ENCODE data around the gene VIPR2. TPM values are rescaled to one million over a fixed set of nuclear protein-coding genes. Genes with fewer than 3 reads are reported as not detected.

The VIPR2 gene
- total RNA-seq, 1 donor from 2014 or later, result not detected

DNA sequence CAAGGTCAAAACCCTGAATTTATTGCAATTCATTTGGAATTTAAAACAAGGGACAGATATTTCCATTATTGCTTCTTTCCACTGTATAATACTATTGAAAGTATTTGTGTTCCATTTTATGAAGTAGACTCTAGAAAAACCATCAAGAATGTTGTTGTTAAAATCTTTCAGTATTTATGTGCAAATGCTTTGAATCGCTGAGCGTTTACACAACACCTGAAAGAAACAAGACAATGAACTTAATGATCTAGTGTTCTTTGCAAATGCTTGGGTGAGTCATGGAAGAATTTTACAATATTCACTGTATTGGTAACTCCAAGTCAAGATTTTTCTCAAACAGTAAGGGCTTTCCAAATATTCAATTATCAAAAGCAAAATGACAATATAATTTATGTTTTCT, 97.1 kb downstream of the VIPR2 start:
- no peak for DNase-seq (ENCODE audit: low spot score)

DNA sequence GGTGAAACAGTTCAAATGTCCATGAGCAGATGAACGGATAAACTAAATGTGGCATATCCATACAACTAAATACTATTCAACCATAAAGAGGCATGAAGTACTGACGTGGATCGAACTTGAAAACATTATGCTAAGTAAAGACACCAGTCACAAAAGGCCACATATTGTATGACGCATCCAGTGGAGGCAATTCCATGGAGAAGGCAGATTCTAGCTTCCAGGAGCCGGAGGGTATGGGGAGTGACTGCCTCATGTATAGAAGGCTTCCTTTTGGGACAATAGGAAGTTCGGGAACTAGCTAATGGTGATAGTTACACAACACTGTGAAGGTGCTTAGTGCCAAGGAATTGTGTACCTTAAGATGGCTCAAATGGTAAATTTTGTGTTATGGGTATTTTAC, 98.4 kb downstream of the VIPR2 start:
- no peak for DNase-seq (ENCODE audit: low spot score)

DNA sequence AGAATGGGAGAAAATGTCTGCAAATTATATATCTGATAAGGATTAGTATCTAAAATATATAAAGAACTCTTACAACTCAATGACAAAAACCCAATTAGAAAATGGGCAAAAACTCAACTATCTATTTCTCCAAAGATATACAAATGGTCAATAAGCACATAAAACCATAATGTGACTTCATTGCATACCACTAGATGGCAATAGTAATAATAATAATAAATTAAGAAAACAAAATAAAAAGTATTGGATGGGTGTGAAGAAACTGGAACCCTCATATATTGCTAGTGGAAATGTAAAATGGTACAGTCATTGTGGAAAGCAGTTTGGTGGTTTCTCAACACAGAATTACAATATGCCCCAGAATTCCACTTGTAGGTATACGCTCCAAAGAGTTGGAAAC, 98.8 kb downstream of the VIPR2 start:
- DNase-seq (ENCODE audit: low spot score), result no peak

DNA sequence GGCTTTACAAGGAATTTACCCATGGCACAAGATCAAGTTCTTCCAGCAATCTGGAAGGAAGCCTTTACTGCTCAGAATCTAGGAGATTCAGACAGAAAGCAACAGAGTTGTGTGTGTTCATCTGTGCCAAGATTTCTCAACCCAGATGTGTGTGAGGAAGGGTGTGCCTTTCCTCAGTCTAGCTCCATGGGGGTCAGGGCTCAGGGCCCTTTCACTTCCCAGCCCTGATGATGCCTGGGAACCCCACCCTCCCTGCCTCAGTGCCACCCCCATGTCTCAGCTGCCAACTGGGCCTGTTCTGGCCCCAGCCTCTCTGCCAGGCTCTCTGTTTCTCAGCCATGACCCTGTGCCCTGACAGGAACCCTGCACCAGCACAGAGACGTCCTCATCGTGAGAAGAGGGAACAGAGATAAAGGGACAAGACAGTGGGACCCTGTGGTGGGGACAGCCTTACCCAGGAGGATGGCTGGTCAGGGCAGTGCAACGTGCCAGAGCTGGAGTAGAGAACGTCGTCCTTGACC, 102.0 kb downstream of the VIPR2 start:
- peak; percentile 53 for DNase-seq (ENCODE audit: low spot score)

DNA sequence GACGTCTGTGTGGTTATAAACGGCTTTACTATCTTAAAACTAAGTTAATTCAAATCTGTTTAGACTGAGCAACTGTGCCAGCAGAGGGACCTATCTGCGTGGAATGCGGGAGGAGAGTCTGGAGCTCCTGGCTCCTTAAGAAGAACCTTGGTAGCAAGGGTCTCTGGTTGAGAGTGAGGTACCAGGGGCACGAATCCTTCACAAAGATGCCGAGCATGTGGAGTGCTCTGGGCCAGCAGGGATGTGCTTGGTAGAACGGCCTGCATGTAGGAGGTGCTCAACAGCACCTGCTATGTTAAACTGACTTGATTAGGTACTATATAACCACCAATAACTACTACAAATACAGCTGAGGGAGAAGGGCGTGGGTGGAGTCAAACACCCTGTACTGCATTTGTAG, 102.6 kb downstream of the VIPR2 start:
- DNase-seq (ENCODE audit: low spot score), result no peak

DNA sequence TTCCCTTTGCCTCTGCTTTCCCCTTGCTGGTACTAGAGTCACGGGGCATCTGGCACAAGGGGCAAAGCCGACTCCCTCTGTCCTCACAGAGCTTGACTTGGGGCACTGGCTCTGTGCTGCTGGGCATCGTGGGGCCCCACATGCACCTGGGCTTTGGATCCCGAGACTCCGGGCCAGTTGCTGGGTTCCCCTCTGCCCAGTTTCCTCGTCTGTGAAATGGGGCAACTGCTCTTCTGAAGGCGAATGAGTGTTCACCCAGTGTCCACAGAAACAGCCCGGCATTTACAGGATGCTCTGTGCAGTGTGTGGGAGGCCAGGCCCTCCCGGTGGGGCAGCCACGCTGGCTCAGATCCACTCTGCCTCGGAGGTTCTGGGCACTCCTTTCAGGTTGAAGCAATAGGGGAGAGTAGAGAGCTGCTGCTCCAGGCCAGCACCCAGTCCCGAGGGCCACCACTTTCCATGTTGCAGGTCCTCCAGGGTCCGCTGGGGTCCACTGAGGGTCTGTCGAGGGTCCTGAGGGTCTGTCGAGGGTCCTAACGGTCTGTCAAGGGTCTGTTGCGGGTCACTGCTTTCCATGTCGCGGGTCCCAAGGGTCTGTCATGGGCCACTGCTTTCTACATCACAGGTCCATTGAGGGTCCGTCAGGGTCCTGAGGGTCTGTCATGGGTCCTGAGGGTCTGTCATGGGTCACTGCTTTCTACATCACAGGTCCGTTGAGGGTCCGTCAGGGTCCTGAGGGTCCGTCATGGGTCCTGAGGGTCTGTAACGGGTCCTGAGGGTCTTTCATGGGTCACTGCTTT, 103.6 kb downstream of the VIPR2 start:
- no peak for DNase-seq (ENCODE audit: low spot score)

DNA sequence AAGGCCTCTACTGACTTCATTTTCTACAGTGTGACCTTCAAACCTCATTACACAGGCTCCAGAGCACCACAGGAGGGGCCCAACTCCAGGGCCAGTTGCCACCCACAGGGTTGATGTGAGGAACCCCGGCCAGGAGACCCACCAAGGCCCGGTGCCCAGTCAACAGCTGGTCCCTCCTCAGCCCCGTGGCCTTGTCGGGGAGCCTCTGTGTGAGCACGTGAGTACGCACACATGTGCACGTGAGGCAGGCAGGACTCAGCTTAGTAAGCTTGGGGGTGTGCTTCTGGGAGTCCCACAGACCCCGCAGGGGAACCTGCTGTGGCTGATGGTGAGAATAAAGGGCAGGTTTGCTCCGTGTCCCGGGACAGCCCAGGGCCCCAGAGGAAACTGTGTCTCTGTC, 104.5 kb downstream of the VIPR2 start:
- DNase-seq (ENCODE audit: low spot score), result no peak

DNA sequence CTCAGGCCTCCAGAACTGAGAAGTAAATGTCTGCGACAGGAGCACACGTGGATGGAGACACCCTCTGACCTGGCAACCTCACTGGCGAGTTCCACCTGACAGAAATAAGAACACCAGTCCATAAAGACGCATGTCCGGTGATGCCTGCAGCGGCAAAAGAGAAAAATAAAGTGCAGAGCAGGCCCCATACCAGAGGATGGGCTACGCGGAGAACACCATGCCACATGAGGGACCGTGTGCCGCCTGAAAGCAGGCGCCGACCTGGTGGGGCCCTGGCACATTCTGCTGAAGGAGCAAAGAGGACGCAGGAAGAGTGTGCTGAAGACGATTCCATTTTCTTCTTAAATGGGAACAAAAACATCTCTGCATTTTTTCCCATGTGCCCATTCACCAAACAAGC, 105.0 kb downstream of the VIPR2 start:
- no peak for DNase-seq (ENCODE audit: low spot score)

DNA sequence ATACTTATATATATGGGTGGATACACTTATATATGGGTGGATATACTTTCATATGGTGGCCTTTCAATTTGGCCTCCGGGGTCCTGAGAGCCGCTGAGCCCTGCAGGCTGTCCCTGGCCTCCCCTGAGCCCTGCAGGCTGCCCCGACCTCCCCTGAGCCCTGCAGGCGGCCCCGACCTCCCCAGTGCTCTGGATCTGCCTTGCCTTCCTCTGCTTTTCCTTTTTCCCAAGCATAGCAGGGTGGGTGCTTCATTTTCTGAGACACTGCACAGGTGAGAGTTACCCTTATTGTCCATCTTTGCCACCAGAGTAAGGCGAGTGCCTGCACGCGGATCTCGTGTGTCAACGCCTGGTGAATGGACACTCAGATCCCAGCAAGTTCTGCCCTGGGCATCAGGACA, 106.6 kb downstream of the VIPR2 start:
- no peak for DNase-seq (ENCODE audit: low spot score)

DNA sequence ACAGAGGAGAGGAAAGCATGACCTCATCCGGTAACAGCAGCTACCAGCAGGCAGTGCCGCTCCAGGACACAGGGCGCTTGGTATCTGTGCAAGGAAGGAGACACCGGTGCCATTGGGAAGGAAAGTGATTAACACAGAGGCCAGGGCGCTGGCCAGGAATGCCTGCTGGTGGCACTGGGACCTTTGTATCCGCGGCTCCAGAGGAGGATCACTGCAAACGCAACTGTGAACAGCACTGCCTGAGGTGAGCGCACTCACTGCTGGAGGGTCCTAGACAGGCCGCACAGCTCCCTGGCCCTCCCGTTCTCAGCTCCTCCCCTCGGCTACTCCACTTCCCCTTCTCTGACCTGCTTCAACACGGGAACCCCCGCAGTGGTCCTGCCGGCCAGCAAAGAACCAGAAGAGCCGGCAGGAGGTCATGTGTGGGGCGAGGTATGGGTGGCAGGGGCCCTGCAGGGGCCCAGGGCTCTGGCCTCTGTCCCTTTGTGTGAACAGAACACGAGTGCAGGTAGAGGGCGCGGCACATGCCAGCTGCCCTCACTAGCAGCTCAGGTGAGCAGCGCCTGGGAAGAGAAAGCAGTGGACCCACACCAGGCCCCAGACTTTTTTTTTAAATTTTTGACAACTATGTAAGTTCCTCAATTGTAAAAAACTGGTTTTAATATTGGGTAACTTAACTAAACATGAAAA, 107.6 kb downstream of the VIPR2 start:
- no peak for DNase-seq (ENCODE audit: low spot score)

DNA sequence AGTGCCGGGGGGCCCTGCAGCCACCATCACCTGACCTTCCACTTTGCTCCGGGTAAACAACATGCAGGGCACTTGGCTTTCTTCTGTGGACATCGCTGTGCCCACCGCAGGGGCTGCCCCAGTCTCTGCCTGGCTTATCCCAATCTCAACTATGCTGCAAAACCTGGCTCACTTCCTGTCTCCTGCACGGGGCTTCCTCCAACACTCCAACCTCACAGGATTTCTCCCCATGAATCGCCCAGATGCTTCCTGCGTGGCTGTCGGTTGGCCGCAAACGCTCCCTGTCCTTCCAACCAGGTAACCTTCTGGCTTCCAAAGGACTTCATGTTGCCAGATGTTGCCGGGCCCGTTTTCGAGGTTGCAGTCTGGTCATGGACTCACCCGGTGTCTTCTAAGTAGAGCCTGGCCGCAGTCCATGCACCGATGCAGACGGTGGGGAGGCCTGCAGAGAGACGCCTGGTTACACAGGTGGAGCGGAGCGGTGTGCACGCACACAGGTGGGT, 109.0 kb downstream of the VIPR2 start:
- DNase-seq (ENCODE audit: low spot score), result no peak

DNA sequence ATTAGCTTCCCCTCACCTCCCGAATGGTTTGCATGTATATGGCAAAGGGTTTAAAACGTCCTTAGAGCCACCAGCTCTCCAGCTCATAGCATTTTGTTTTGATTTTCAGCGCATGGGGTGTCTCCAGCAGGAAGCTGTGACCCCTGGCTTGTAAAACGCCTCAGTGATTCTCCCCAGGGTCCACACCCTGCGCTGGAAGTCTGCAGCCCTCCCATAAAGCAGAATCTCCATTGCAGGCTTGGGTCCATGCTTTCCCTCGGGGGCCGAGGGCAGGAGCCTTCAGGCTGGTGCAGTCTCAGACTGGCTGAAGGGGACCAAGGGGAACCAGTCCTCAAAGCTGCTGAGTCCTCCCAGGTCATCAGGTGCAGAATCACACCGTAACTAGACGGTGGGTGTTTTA, 109.7 kb downstream of the VIPR2 start:
- no peak for DNase-seq (ENCODE audit: low spot score)

DNA sequence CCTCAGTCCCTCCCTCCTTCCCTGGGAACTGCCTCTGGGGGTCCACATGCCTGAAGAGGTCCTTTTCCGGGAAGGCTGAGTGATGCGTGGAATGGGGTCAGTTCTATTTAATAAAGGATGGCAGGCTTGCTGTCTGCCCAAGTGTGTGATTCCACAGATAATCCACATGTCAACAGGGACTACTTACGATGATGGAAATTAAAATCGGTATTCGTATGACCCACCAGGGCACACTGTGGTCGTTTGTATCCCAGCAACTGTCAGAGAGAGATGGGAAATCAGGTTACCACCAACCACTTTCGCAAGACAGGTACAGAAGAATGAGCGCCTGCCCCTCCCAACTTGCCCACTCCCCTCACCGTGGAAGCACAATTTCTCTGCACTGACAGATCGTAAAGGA, 110.3 kb downstream of the VIPR2 start:
- DNase-seq (ENCODE audit: low spot score), result no peak

DNA sequence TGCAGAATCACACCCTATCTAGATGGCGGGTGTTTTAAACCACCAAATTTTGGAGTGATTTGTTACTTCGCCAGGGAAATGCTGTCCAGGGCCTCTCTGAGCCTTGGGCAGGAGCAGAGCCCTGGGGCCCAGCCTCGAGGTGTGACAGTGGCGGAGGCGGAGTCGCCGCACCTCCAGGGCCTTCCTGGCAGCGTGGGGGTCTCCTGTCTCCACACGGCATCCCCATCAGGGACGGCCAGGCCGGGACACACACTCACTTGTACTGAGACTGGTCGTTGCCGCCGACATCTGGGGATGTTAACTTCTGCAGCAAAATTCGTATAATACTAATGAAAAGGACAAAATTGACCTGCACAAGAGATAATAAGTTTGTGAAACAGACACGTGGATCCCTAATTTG, 110.7 kb downstream of the VIPR2 start:
- DNase-seq (ENCODE audit: low spot score), result no peak

DNA sequence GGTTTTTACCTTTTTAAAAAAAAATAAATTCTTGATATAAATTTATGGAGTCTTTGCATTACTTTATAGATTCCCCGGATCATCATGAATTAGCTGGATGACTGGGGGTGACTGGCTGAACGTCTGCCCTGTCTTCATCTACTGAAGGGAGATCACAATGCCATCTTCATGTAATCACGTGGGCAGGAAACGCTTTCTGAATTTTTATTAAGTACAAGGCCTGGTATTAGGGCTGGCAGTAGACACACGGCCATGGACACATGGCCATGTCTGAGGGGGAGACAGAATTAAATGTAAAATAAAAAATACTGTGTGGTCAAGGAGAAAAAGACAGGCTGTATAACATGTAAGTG, 111.2 kb downstream of the VIPR2 start:
- DNase-seq (ENCODE audit: low spot score), result no peak

DNA sequence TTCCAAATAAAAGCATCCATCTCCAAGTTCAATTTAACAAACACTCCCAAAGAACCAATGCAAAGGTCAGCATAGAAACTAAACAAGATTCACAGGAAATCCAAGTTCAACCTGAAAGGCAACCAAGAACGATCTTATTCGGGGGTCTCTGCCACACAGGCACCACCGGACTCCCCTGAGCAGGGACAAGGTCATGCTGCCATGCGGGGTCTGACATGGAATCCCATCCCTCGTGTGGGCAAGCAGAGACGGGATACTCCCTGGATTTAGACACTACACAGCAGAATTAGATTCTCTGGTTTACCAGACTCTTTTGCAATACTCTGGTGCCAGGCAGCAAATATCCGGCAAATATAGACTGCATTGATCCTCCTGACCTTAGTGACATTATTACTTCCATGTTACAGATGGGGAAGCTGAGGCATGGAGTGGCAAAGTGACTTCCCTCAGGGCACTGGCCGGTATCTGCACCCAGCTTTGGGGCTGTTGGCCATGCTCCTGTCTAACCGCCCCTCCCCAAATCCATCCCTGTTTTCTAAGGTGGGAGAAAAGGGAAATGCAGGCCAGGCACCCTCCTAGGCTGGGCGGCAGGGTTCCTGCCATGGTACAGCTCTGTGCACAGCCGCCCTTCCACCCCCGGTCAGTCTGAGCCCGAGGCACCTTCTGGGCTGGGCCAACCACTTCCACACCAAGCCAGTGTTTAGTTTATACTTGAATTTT, 111.8 kb downstream of the VIPR2 start:
- no peak for DNase-seq (ENCODE audit: low spot score)

DNA sequence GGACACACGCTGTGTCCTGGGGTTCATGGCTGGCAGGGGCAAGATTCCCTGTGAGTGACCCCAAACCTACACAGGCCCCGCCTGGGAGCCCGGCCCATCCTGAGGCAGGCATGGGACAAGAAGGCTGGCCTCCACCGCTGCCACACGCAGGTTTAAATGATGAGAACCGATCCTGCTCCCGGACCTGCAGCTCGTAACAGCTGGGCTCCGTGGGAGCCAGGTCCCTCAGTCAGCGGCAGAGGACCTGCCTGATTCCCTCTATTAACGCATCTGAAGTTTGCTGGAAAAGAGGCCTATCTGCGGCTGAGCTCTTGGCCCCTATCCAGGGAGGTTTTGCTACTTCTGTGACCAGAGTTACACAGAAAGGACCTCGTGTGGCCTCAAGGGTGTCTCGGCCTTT, 112.3 kb downstream of the VIPR2 start:
- DNase-seq (ENCODE audit: low spot score), result no peak

DNA sequence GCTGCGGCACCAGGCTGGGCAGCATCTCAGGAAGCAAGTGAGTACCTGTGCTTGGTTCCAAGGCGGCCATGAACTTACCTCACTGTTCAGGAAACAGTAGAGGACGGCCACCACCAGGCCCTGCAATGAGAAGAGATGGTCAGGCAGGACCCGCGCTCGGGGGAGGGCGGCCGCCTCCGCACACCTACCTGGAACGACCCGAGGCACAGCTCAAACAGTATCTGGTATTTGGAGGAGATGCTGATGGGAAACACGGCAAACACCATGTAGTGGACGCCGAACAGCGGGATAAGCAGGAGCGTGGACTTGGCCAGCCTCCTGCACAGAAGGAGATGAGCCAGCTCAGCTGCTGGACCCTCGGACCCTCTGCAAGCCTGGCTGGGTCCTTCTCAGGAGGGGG, 112.9 kb downstream of the VIPR2 start:
- DNase-seq (ENCODE audit: low spot score), result no peak

DNA sequence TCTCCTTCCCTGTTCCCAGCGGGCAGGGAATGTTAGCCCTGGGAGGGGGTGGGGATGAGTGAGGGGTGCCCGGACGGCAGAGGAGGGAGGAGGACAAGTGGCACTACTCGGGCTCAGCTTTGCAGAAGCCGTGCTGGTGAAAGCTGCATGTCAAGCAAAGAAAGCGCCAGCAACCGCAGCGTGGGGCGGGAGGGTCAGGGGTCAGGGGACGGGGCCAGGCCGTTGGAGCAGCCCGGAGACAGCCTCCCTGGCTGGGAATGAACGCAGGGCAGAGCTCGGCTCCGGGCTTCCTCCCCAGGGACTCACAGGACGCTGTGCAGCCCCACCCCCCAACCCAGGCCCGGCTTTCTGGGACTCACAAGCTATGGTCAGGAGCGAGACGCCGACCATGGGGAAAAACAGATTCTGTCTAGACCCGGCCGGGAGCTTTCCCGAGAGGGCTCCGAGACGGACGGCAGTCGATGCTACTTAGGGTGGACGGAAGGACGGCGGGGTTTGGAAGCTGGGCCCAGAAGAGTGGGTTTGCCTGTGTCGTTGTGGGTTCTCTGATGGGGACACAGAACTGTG, 113.4 kb downstream of the VIPR2 start:
- DNase-seq (ENCODE audit: low spot score), result peak; percentile 51

DNA sequence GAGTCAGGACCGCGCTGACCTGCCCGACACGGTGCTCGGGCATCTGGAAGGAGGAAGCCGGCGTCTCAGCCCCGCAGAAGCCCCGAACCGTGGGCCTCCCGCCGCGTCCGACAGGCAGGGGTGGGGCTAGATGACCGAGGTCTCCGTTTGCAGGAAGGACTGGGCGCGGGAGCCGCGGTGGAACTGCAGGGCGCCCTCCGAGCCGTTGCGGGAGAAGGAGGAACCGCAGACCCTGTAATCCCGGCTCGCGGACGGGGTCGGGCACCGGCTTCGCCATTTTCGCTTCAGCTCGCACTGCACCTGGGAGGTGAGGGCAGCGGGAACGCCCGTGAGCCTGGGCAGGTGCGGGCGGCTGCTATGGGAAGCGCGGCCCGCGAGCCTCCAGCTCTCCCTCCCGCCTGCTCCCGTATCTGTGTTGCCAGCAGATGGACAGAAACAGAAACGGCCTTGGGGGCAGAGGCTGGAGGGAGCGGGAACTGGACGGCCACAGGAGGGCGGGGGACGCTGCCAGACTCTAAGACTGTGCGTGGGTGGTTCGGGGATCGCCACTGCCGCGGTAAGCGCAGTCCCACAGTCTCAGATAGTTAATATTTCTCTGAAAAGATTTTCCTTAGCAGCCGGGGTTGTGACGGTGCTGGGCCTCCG, 114.1 kb downstream of the VIPR2 start:
- DNase-seq (ENCODE audit: low spot score), result peak; percentile 38

Data from umbilical cord (tissue), 2 donors.